ENCODE measurements around the gene CATSPERB.

GRCh38 chr14:91533623-91534022 lies 198.3 kb downstream of the CATSPERB start:
- TF ChIP-seq CTCF (conservative IDR thresholded peaks at IDR 0.05; ENCODE audit: low read length) (no peak), EZH2phosphoT487 (IDR thresholded peaks at IDR 0.05; ENCODE audit: borderline replicate concordance) (no peak)
